WERI-Rb-1 (cell line): ENCODE data around the gene INKA1.

Source experiments
- DNase-seq: peaks from one replicate; pipeline ENCODE4 v3.0.0-alpha.2; 2020
- H3K27ac ChIP-seq: fragments of 250-450 bp; sonication (Bioruptor Pico); 2 replicates; pipeline ENCODE4 v1.5.1; 2020; ENCODE audit warnings: mild to moderate bottlenecking, moderate library complexity
- H3K27me3 ChIP-seq: fragments of 250-450 bp; sonication (Bioruptor Pico); 2 replicates; pipeline ENCODE4 v1.5.1; 2021; ENCODE audit warnings: mild to moderate bottlenecking, low read depth, moderate library complexity; ENCODE audit not compliant: insufficient read depth, severe bottlenecking
- H3K36me3 ChIP-seq: fragments of 250-450 bp; sonication (Bioruptor Pico); 2 replicates; pipeline ENCODE4 v1.5.1; 2020; ENCODE audit warnings: mild to moderate bottlenecking, moderate library complexity
- H3K4me3 ChIP-seq: 2 replicates; pipeline ENCODE4 v1.5.1; 2011; ENCODE audit warnings: low read depth, mild to moderate bottlenecking, control low read depth, low read length
- H3K9me3 ChIP-seq: fragments of 250-450 bp; sonication (Bioruptor Pico); 2 replicates; pipeline ENCODE4 v1.5.1; 2021; ENCODE audit warnings: mild to moderate bottlenecking, moderate library complexity; ENCODE audit not compliant: severe bottlenecking
- CTCF ChIP-seq: IDR thresholded peaks from 2 replicates; pipeline ENCODE4 v1.5.1; 2011; ENCODE audit warnings: low read depth, mild to moderate bottlenecking, control low read depth, inconsistent platforms, low read length

INKA1 gene

GRCh38 chr3:49805367-49805782, 2.3 kb downstream of the INKA1 start:
- Histone ChIP-seq H3K4me3 (no peak overlapping the region), H3K36me3 (no peaks in the 10 kb centered on the region), H3K27me3 (peaks cover 7% of the 10 kb centered on the region), H3K27ac (no peak overlapping the region), H3K9me3 (no peaks in the 10 kb centered on the region)
- no peak for TF ChIP-seq CTCF
- no peak for DNase-seq

GRCh38 chr3:49805897-49806701, 3.0 kb downstream of the INKA1 start:
- no peak overlapping the region for H3K27ac ChIP-seq
- TF ChIP-seq CTCF: no peak
- H3K4me3 ChIP-seq: no peak overlapping the region
- H3K27me3 ChIP-seq: peaks cover 7% of the 10 kb centered on the region
- DNase-seq: no peak
- no peaks in the 10 kb centered on the region for H3K9me3 ChIP-seq
- no peaks in the 10 kb centered on the region for H3K36me3 ChIP-seq

- no peak overlapping the region for H3K4me3 ChIP-seq
- DNase-seq: no peak
These were observed 3.8 kb downstream of the INKA1 start for GRCh38 chr3:49806850-49807249.

GRCh38 chr3:49807431-49808114, 4.5 kb downstream of the INKA1 start:
- DNase-seq: no peak
- H3K27me3 ChIP-seq: peaks cover 7% of the 10 kb centered on the region
- no peak overlapping the region for H3K4me3 ChIP-seq
- H3K9me3 ChIP-seq: no peaks in the 10 kb centered on the region
- no peak overlapping the region for H3K27ac ChIP-seq
- TF ChIP-seq CTCF: no peak
- no peaks in the 10 kb centered on the region for H3K36me3 ChIP-seq

More at GRCh38 chr3:49806850-49807249, 3.8 kb downstream of the INKA1 start:
- Histone ChIP-seq H3K36me3 (no peaks in the 10 kb centered on the region), H3K9me3 (no peaks in the 10 kb centered on the region), H3K27me3 (peaks cover 7% of the 10 kb centered on the region), H3K27ac (no peak overlapping the region)
- TF ChIP-seq CTCF: no peak

GRCh38 chr3:49812916-49813496, 9.9 kb downstream of the INKA1 start:
- no peak for TF ChIP-seq CTCF
- Histone ChIP-seq H3K27me3 (no peaks in the 10 kb centered on the region), H3K9me3 (no peaks in the 10 kb centered on the region), H3K4me3 (no peak overlapping the region), H3K27ac (no peak overlapping the region), H3K36me3 (no peaks in the 10 kb centered on the region)
- no peak for DNase-seq
